Upper lobe of left lung (tissue), 6 donors: ENCODE data around the gene UMAD1. TPM values are rescaled to one million over a fixed set of nuclear protein-coding genes. Genes with fewer than 3 reads are reported as not detected.

ENCODE experiments used
- ATAC-seq, 2 donors: fragments of 200-7000 bp; cut with Tn5 transposase; one replicate each; pipeline ENCODE4 v1.9.1; 2022; ENCODE audit warnings: mild to moderate bottlenecking in 2 of 2, moderate library complexity in 2 of 2; ENCODE audit not compliant: low FRiP score in 2 of 2
- DNase-seq, 2 donors: peaks; one replicate each; pipeline ENCODE4 v3.0.0-alpha.2; 2019 to 2020
- H3K27ac ChIP-seq, 4 donors: fragments of 200-600 bp; sonication (generic); one replicate each; pipeline ENCODE4 v1.5.1; 2016 to 2019
- H3K27me3 ChIP-seq, 4 donors: fragments of 200-600 bp; sonication (generic); one replicate each; pipeline ENCODE4 v1.5.1; 2017 to 2019
- H3K36me3 ChIP-seq, 4 donors: fragments of 200-600 bp; sonication (generic); one replicate each; pipeline ENCODE4 v1.5.1; 2016 to 2019
- H3K4me1 ChIP-seq, 4 donors: fragments of 200-600 bp; sonication (generic); one replicate each; pipeline ENCODE4 v1.5.1; 2018 to 2019
- H3K4me3 ChIP-seq, 4 donors: fragments of 200-600 bp; sonication (generic); one replicate each; pipeline ENCODE4 v1.5.1; 2017 to 2019; ENCODE audit warnings: mild to moderate bottlenecking in 2 of 4, moderate library complexity in 1 of 4
- H3K9me3 ChIP-seq, 4 donors: fragments of 200-600 bp; sonication (generic); one replicate each; pipeline ENCODE4 v1.5.1; 2018 to 2019
- EP300 ChIP-seq, 4 donors: sonication (generic); formaldehyde crosslinking; IDR thresholded peaks; one replicate each; pipeline ENCODE4 v1.5.1; 2017; ENCODE audit warnings: antibody characterized with exemption in 4 of 4, control low read depth in 2 of 4
- POLR2A ChIP-seq, 4 donors: fragments of 450-650 bp; IDR thresholded peaks; one replicate each; pipeline ENCODE4 v1.5.1; 2016 to 2017; ENCODE audit warnings: antibody characterized with exemption in 4 of 4, mild to moderate bottlenecking in 2 of 4
- POLR2AphosphoS5 ChIP-seq, 2 donors: sonication (generic); formaldehyde crosslinking; IDR thresholded peaks; one replicate each; pipeline ENCODE4 v1.5.1; 2017; ENCODE audit warnings: antibody characterized with exemption in 2 of 2
- WGBS, 2 donors: methylation state at CpG; one replicate each; pipeline ENCODE4 v1.1.5; 2017 to 2018; 5-methylcytosine and 5-hydroxymethylcytosine counted together
- total RNA-seq, 6 donors: library from RNA; depleted of rRNA in 4 of 6; stranded (reverse); fragments of >200 nt in 4 of 6; gene quantifications; one replicate each; pipeline versions ENCODE4 v1.1.0 to v1.2.1, GENCODE V29; 2016 to 2021
- TF ChIP-seq, protein P1 (sequence below), 6 experiments: fragments of 450-650 bp in 4 of 6; fragments of 200-600 bp in 2 of 6; sonication (generic) in 2 of 6; IDR thresholded peaks; one replicate each; pipeline ENCODE4 v1.5.1; 2016 to 2019; ENCODE audit warnings: antibody characterized with exemption in 6 of 6
- donor health status: DM: no; HTN: no; CAD: no; lungs with moderate emphysema.
- donor health status: DM: no; HTN: yes; CAD: no; lungs with severe emphysema.

Gene UMAD1
- total RNA-seq, 6 donors from 2014 or later: 8.4 to 29.7 (median 13.3) TPM

DNA sequence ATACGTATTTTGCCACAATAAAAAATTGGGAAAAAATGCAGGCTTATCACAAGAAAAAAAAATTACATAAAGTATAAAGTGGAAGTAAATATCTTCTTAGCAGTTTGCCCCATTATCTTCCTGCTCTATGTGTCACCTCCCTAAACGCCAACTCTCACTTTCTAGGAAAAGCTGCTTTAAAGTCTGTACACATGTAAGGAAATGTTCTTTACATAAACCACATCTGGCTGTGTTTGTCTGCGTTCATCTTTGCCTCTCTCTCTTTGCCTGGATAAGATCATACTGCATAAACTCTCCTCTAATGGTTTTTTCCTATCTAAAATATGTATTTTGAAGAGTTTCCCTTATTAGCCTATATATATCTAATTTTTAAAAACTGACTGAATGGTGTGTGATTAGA is 23.0 kb upstream of the UMAD1 start:
- H3K36me3 ChIP-seq: no peaks in the 10 kb centered on the region
- no peaks in the 10 kb centered on the region for H3K9me3 ChIP-seq
- H3K27ac ChIP-seq: no peak overlapping the region
- WGBS, 2 donors: 74 to 82% methylated on average over 3 of the region's 3 CpGs
- no peaks in the 10 kb centered on the region for H3K27me3 ChIP-seq
- ATAC-seq: no peak
- TF ChIP-seq EP300 (IDR thresholded peaks at IDR 0.05) (no peak), POLR2A (IDR thresholded peaks at IDR 0.05) (no peak), POLR2AphosphoS5 (IDR thresholded peaks at IDR 0.05) (no peak)
- TF ChIP-seq, protein P1, sequence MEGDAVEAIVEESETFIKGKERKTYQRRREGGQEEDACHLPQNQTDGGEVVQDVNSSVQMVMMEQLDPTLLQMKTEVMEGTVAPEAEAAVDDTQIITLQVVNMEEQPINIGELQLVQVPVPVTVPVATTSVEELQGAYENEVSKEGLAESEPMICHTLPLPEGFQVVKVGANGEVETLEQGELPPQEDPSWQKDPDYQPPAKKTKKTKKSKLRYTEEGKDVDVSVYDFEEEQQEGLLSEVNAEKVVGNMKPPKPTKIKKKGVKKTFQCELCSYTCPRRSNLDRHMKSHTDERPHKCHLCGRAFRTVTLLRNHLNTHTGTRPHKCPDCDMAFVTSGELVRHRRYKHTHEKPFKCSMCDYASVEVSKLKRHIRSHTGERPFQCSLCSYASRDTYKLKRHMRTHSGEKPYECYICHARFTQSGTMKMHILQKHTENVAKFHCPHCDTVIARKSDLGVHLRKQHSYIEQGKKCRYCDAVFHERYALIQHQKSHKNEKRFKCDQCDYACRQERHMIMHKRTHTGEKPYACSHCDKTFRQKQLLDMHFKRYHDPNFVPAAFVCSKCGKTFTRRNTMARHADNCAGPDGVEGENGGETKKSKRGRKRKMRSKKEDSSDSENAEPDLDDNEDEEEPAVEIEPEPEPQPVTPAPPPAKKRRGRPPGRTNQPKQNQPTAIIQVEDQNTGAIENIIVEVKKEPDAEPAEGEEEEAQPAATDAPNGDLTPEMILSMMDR (IDR thresholded peaks at IDR 0.05): no peak
- DNase-seq: no peak
- no peaks in the 10 kb centered on the region for H3K4me1 ChIP-seq
- H3K4me3 ChIP-seq: no peak overlapping the region

DNA sequence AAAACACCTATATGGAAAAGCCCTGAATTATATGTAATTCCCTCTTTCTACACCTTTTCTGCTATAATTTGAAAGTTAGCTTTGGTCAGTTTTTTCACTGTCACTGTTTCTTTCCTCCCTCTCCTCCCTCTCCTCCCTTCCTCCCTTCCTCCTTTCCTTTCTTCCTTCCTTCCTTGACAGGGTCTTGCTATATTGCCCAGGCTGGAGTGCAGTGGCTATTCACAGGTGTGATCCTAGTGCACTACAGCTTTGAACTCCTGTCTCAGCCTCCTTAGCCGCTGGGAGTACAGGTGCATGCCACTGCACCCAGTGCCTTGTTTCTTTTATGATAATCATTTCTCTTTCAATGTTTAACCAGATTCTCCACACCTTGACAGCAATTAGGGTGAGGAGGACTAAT is 22.1 kb upstream of the UMAD1 start:
- no peaks in the 10 kb centered on the region for H3K27me3 ChIP-seq
- no peak for TF ChIP-seq EP300 (IDR thresholded peaks at IDR 0.05)
- TF ChIP-seq, protein P1 (IDR thresholded peaks at IDR 0.05): no peak
- no peak for TF ChIP-seq POLR2AphosphoS5 (IDR thresholded peaks at IDR 0.05)
- no peak for TF ChIP-seq POLR2A (IDR thresholded peaks at IDR 0.05)
- DNase-seq (no peak), ATAC-seq (no peak)
- H3K4me3 ChIP-seq: no peak overlapping the region
- H3K9me3 ChIP-seq: no peaks in the 10 kb centered on the region
- WGBS, 2 donors: 100% methylated on average over 1 of the region's 1 CpG
- no peaks in the 10 kb centered on the region for H3K36me3 ChIP-seq
- no peak overlapping the region for H3K27ac ChIP-seq
- H3K4me1 ChIP-seq: no peaks in the 10 kb centered on the region

DNA sequence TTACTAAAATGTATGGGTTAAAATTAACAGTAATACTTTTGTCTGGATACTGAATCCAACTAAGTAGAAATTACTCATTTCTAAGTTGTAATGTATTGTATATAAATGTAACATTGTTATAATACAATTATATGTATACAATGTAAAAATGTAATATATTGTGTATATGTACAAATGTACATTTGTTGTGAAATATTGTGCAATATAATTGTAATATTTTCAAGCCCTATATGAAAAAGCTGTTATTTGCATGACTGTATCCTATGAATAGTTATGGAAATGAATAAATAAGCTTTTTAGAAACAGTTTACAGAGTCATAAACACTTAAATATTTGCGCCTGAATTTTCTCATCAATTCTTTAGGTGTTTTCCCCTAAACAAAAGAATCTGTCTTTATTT is 20.3 kb upstream of the UMAD1 start:
- Histone ChIP-seq H3K27ac (no peak overlapping the region), H3K9me3 (no peaks in the 10 kb centered on the region), H3K4me3 (no peak overlapping the region), H3K27me3 (no peaks in the 10 kb centered on the region), H3K36me3 (no peaks in the 10 kb centered on the region), H3K4me1 (no peaks in the 10 kb centered on the region)
- 88 to 93% methylated on average over 1 of the region's 1 CpG for WGBS, 2 donors
- TF ChIP-seq POLR2AphosphoS5 (IDR thresholded peaks at IDR 0.05): no peak
- TF ChIP-seq POLR2A (IDR thresholded peaks at IDR 0.05): no peak
- no peak for TF ChIP-seq EP300 (IDR thresholded peaks at IDR 0.05)
- TF ChIP-seq, protein P1 (IDR thresholded peaks at IDR 0.05): no peak
- DNase-seq (no peak), ATAC-seq (no peak)

DNA sequence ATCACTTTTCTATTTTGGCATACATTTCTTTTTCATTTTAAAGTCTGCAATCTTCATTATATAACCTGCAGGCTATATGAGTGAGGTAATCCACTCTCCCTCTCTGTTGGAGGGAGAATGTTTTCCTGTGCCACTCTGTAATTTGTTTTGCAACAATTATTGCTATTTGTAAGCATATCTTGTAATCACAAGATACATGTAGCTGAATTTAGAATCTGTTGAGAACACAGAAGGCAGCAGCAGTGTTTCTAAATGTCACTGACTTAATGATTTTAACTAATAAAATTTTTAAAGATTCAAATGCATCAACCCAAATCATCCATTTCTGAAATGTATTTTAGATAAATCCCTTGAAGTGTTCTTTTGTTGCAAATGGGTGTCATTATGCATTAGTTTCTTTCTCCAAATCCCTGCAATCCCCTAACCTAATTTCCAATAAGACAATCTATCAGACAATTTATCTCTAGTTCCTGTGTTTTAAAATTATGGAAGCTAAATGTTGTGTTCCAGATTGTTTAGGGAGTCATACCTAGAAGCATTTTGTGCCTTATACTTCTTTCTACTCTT is 19.8 kb upstream of the UMAD1 start:
- H3K9me3 ChIP-seq: no peaks in the 10 kb centered on the region
- H3K27ac ChIP-seq: no peak overlapping the region
- TF ChIP-seq, protein P1 (IDR thresholded peaks at IDR 0.05): no peak
- TF ChIP-seq EP300 (IDR thresholded peaks at IDR 0.05): no peak
- TF ChIP-seq POLR2A (IDR thresholded peaks at IDR 0.05): no peak
- H3K4me3 ChIP-seq: no peak overlapping the region
- ATAC-seq: no peak
- no peaks in the 10 kb centered on the region for H3K4me1 ChIP-seq
- H3K36me3 ChIP-seq: no peaks in the 10 kb centered on the region
- DNase-seq: no peak
- no peaks in the 10 kb centered on the region for H3K27me3 ChIP-seq

DNA sequence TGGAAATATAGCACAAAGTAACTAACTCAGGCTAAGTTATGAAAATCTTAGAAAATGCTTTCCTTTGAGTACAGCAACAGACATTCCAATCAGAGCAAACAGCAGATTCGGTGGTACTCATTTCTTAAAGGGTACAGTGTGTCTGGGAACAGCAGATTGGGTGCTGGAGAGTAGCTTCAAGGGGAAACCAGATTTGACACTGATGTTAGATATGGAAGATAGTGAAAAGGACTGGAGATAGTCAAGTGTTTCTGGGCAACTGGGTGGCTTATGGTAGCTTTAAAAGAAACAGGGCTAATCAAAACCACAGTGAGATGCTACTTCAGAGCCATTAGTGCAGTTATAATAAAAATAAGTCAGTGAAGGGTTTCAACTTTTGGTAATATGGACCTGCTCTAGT is 12.1 kb upstream of the UMAD1 start:
- 82 to 88% methylated on average over 1 of the region's 1 CpG for WGBS, 2 donors
- ATAC-seq (no peak), DNase-seq (no peak)
- no peak overlapping the region for H3K4me3 ChIP-seq
- no peaks in the 10 kb centered on the region for H3K4me1 ChIP-seq
- no peak overlapping the region for H3K27ac ChIP-seq
- TF ChIP-seq POLR2AphosphoS5 (IDR thresholded peaks at IDR 0.05) (no peak), EP300 (IDR thresholded peaks at IDR 0.05) (no peak), POLR2A (IDR thresholded peaks at IDR 0.05) (no peak)
- TF ChIP-seq, protein P1 (IDR thresholded peaks at IDR 0.05): no peak
- no peaks in the 10 kb centered on the region for H3K36me3 ChIP-seq
- H3K9me3 ChIP-seq: no peaks in the 10 kb centered on the region
- H3K27me3 ChIP-seq: no peaks in the 10 kb centered on the region
